ENCODE measurements around the gene SYN1.

GRCh38 chrX:47540754-47541538 is 78.7 kb downstream of the SYN1 start:
- TF ChIP-seq CTCF (IDR thresholded peaks at IDR 0.05; ENCODE audit: insufficient read depth, low read length, poor library complexity, severe bottlenecking) (no peak), EZH2phosphoT487 (conservative IDR thresholded peaks at IDR 0.05; ENCODE audit: low read length) (no peak)

Data from SU-DHL-6 (cell line).